Hypothalamus (tissue), 51 donors: ENCODE data around the gene UBE2J2.
A peak's percentile ranks its signal among the peaks of the same experiment; 100 is the strongest.

Experiments
- DNase-seq, 51 donors: peaks; one replicate each; lab custom pipeline; 2025; lab: John Stamatoyannopoulos, UW

Gene UBE2J2

DNA sequence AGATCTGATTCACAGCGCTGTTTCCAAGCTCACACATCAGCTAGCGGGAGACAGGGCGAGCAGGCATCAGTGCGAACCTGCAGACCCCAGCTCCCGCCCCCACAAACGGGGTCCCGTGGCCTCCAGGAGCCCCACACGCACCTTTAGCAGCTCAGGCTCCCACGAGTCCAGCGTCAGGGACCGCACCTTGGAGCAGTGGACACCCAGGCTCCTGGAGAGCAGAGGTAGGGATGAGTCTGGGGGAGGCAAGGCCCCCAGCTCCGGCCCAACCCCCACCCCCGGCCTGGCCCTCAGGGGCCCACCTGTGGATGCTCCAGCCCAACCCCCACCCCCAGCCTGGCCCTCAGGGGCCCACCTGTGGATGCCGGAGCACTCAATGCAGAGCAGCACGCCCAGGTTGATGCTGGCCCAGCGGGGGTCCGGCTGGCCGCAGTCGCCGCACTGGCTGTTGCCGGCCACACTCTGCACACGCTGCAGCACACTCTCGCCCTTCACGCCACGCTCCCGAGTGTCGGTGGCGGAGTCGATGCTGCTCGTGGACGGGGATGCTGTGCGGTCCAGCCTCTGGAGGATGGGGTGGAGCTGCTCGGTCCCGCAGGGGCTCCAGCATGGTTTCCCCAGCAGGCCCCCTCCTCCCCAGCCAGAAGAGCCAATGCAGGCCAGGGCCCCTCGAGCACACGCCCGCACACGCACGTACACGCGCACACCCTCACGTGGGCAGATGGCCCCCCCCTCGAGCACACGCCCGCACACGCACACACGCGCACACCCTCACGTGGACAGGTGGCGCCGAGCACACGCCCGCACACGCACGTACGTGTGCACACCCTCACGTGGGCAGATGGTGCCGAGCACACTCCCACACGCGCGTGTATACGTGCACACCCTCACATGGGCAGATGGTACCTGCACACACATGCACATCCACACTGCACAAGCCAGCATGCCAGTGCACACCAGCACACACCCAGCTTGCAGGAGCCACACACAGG is 22.7 kb upstream of the UBE2J2 start:
- no peak for DNase-seq

- no peak for DNase-seq
These were observed 21.7 kb upstream of the UBE2J2 start for GRCh38 chr1:1295154-1295923.

- no peak for DNase-seq
These were observed 20.7 kb upstream of the UBE2J2 start for GRCh38 chr1:1294250-1294890.

GRCh38 chr1:1293263-1294249 is 19.9 kb upstream of the UBE2J2 start:
- DNase-seq, result no peak

GRCh38 chr1:1292851-1293250 is 19.2 kb upstream of the UBE2J2 start:
- no peak for DNase-seq

GRCh38 chr1:1292442-1292779 is 18.8 kb upstream of the UBE2J2 start:
- no peak for DNase-seq

DNA sequence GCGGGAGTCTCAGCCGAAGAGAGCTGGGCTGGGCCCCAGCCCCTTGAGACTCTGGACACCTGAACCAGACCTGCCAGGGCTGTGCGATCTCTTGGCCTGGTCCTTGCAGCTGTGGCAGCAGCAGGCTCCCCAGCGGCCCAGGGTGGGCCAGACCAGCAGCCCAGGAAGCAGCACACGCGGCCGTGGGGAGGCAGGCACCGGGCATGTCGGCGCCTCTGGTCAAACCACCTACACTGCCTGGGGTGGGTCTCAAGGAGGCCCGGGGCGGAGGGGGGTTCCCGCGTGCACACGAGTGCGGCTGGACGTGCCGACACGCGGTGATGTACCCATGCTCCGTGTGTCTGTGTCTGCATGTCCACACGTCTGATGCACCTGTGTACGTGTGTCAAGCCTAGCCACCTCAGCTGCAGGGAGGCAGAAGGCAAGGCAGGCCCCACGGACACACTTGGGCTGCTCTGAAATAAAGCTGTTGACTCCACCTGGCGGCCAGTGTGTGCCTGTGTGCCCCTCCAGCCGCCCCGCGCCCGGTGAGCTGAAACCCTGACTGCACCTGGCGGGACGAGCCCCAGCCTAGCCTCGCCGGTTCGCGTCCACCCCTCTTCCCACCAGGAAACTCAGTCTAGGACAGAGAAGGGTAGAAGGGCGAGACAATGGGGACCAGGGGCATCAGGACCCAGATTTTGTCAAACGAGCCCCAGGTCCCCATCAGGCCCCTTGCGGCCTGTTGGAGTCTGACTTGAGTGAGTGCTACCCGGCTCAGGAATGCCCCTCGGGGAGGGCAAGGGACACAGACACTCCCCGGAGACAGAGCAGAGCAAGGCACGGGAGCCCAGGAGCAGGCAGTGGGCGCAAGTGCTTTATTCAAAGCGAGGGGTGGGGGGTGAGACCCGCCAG is 18.1 kb upstream of the UBE2J2 start:
- DNase-seq, result peak in 13 of 51 donors; percentile 9 to 44 (median 33)

- peak in 3 of 51 donors; percentile 23 to 31 (median 26) for DNase-seq
These were observed 17.4 kb upstream of the UBE2J2 start for GRCh38 chr1:1291023-1291528.

- DNase-seq, result peak in 6 of 51 donors; percentile 20 to 56 (median 32)
These were observed 16.6 kb upstream of the UBE2J2 start for GRCh38 chr1:1290238-1290731.

- no peak for DNase-seq
These were observed 13.8 kb upstream of the UBE2J2 start for GRCh38 chr1:1287288-1288110.

- DNase-seq, result no peak
These were observed 12.9 kb upstream of the UBE2J2 start for GRCh38 chr1:1286313-1287261.

DNA sequence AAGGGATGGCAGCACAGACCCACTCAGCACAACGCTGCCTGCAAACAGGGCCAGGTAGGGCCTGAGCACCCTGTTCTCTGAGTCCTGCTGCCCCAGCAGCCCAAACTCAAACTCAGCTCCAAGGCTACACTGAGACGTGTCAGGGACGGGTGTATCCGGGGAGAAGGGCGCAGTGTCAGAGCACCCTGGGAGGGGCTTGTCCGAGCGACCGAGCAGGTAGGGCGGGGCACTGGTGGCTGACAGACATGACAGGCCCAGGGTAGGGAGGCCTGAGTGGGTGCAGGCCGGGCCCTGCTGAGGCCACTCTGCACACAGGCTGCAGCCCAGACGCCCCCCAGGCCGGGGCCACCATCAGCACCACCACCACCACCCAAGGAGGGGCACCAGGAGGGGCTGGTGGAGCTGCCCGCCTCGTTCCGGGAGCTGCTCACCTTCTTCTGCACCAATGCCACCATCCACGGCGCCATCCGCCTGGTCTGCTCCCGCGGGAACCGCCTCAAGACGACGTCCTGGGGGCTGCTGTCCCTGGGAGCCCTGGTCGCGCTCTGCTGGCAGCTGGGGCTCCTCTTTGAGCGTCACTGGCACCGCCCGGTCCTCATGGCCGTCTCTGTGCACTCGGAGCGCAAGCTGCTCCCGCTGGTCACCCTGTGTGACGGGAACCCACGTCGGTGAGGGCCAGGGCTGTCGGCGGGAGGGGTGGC is 12.1 kb upstream of the UBE2J2 start:
- DNase-seq, result no peak

DNA sequence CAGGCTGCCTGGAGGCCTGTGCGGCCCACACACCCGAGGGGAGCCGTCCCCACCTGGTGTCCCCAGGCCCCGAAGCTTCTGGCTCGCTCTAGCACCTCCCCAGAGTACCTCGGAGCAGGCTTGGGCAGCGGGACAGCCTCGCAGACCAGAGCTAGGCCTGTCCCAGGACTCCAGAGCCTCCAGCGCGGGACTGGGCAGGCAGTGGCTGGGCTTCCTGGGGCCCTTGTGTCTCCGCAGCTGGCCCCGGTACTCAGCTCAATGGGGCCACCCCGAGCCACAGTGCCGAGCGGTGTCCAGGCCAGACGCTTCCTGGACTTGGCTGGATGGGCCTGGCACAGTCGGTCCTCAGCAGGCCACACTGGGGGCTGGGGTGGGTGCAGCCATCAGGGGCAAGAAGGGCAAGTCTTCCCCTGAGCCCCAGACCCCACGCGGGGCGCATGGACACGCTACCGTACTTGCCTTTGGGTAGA is 11.5 kb upstream of the UBE2J2 start:
- DNase-seq, result no peak

DNA sequence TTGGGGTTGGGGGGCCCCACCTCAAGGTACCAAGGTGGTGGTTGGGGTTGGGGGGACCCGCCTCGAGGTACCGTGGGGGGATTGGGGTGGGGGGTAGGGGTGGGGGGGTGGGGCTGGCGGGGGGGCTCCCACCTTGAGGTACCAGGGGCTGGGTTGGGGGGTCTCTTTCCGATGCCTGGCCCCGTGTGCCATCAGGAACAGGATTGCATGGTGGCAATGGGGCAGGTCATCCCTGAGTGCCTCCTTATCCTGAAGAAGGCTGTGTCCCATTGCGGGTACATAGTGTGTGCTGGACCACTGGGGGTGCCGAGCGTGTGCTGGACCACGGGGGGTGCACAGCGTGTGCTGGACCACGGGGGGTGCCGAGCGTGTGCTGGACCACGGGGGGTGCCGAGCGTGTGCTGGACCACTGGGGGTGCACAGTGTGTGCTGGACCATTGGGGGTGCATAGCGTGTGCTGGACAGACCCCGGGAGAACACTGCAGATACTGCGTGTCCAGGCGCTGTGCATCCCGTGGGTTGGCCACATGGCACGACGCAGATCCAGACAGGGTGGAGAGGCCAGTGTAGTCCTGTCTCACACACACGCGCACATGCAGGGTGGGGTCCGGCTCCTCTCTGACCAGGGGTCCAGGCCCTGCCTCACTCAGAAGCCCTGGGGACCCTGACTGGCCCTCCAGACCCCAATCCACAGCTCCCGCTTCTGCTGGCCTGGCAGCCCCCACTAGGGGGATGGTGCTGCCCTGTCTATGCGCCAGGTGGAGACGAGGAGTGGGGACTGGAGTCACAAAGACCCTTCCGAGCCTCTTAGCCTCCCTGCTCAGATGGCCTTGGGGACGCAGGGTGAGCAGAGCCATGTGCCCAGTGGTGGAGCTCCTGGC is 10.8 kb upstream of the UBE2J2 start:
- no peak for DNase-seq

DNA sequence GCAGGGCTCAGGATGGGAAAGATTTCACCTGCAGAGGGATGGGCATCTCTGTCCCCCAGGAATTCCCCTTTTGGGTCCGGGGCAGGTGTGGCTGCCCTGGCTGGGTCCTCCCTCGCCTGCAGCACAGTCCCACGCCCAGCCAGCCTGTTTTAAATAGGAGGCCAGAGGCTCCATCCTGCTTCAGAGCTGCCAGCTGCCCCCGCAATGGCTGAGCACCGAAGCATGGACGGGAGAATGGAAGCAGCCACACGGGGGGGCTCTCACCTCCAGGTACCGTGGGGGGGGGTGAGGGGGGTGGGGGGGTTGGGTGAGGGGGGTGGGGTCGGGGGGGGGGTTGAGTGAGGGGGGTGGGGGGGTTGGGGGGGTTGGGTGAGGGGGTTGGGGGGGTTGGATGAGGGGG is 10.2 kb upstream of the UBE2J2 start:
- no peak for DNase-seq
